Lower lobe of right lung (tissue), 2 donors: ENCODE results near the gene ANKRD44. TPM values are rescaled to one million over a fixed set of nuclear protein-coding genes. Genes with fewer than 3 reads are reported as not detected.

Source experiments
- ATAC-seq, 2 donors: fragments of 200-7000 bp; cut with Tn5 transposase; one replicate each; pipeline ENCODE4 v1.9.1; 2020 to 2022; ENCODE audit warnings: mild to moderate bottlenecking in 2 of 2, moderate library complexity in 2 of 2
- DNase-seq: peaks from one replicate; pipeline ENCODE4 v3.0.0-alpha.2; 2020
- H3K27ac ChIP-seq: fragments of 200-600 bp; one replicate; pipeline ENCODE4 v1.8.0; 2022
- H3K27me3 ChIP-seq: fragments of 200-600 bp; one replicate; pipeline ENCODE4 v1.8.0; 2022; ENCODE audit warnings: low read depth
- H3K36me3 ChIP-seq: fragments of 200-600 bp; one replicate; pipeline ENCODE4 v1.8.0; 2022; ENCODE audit warnings: mild to moderate bottlenecking
- H3K4me1 ChIP-seq: fragments of 200-600 bp; one replicate; pipeline ENCODE4 v1.8.0; 2022
- H3K4me3 ChIP-seq: fragments of 200-600 bp; one replicate; pipeline ENCODE4 v1.8.0; 2022; ENCODE audit warnings: mild to moderate bottlenecking
- H3K9me3 ChIP-seq: fragments of 200-600 bp; one replicate; pipeline ENCODE4 v1.8.0; 2022
- intact Hi-C: fragments of 100-400 bp; cut with DNase I; formaldehyde crosslinking; loops from one replicate; pipeline ENCODE4 v1.11.0; 2022
- total RNA-seq: library from RNA; stranded (reverse); fragmentation: NEBNext Ultra II Directional; extraction: Animal tissue kit (Norgen Biotek cat#: 25700); gene quantifications from one replicate; pipeline ENCODE4 v1.2.1, GENCODE V29; 2021
- TF ChIP-seq, protein P1 (sequence below): fragments of 200-600 bp; IDR thresholded peaks from one replicate; pipeline ENCODE4 v1.8.0; 2022; ENCODE audit warnings: antibody characterized with exemption, mild to moderate bottlenecking
- donor health status: DM: no; HTN: yes; CAD: no; lungs with severe emphysema.

ANKRD44 gene
- total RNA-seq, 1 donor from 2014 or later, result 58.7 TPM

- H3K27ac ChIP-seq, result no peak overlapping the region
- intact Hi-C loops, result no loop called here
- no peak overlapping the region for H3K4me3 ChIP-seq
- H3K27me3 ChIP-seq, result no peaks in the 10 kb centered on the region
- ATAC-seq, result no peak
- H3K36me3 ChIP-seq, result no peaks in the 10 kb centered on the region
- TF ChIP-seq, protein P1, sequence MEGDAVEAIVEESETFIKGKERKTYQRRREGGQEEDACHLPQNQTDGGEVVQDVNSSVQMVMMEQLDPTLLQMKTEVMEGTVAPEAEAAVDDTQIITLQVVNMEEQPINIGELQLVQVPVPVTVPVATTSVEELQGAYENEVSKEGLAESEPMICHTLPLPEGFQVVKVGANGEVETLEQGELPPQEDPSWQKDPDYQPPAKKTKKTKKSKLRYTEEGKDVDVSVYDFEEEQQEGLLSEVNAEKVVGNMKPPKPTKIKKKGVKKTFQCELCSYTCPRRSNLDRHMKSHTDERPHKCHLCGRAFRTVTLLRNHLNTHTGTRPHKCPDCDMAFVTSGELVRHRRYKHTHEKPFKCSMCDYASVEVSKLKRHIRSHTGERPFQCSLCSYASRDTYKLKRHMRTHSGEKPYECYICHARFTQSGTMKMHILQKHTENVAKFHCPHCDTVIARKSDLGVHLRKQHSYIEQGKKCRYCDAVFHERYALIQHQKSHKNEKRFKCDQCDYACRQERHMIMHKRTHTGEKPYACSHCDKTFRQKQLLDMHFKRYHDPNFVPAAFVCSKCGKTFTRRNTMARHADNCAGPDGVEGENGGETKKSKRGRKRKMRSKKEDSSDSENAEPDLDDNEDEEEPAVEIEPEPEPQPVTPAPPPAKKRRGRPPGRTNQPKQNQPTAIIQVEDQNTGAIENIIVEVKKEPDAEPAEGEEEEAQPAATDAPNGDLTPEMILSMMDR, result no peak
- no peaks in the 10 kb centered on the region for H3K9me3 ChIP-seq
- no peak for DNase-seq
- peaks cover 43% of the 10 kb centered on the region for H3K4me1 ChIP-seq
These were observed 75.8 kb downstream of the ANKRD44 start for GRCh38 chr2:197234671-197235191.

- DNase-seq (no peak), ATAC-seq (no peak)
- intact Hi-C loops, result no loop called here
- Histone ChIP-seq H3K27me3 (no peaks in the 10 kb centered on the region), H3K36me3 (no peaks in the 10 kb centered on the region), H3K4me1 (peaks cover 33% of the 10 kb centered on the region), H3K4me3 (no peak overlapping the region), H3K27ac (no peak overlapping the region), H3K9me3 (no peaks in the 10 kb centered on the region)
- TF ChIP-seq, protein P1, result no peak
These were observed 77.1 kb downstream of the ANKRD44 start for GRCh38 chr2:197233473-197233872.

- peaks cover 30% of the 10 kb centered on the region for H3K4me1 ChIP-seq
- TF ChIP-seq, protein P1, result no peak
- H3K27me3 ChIP-seq, result no peaks in the 10 kb centered on the region
- intact Hi-C loops, result no loop called here
- H3K27ac ChIP-seq, result no peak overlapping the region
- H3K9me3 ChIP-seq, result no peaks in the 10 kb centered on the region
- DNase-seq (no peak), ATAC-seq (no peak)
- no peak overlapping the region for H3K4me3 ChIP-seq
- H3K36me3 ChIP-seq, result no peaks in the 10 kb centered on the region
These were observed 78.6 kb downstream of the ANKRD44 start for GRCh38 chr2:197232010-197232409.

GRCh38 chr2:197229509-197230443 is 80.8 kb downstream of the ANKRD44 start:
- intact Hi-C loops, result no loop called here
- Histone ChIP-seq H3K4me1 (peaks cover 18% of the 10 kb centered on the region), H3K36me3 (no peaks in the 10 kb centered on the region), H3K27me3 (no peaks in the 10 kb centered on the region), H3K9me3 (no peaks in the 10 kb centered on the region), H3K27ac (no peak overlapping the region), H3K4me3 (no peak overlapping the region)
- DNase-seq (no peak), ATAC-seq (peak in 1 of 2 donors; percentile 41)
- TF ChIP-seq, protein P1, result no peak

DNA sequence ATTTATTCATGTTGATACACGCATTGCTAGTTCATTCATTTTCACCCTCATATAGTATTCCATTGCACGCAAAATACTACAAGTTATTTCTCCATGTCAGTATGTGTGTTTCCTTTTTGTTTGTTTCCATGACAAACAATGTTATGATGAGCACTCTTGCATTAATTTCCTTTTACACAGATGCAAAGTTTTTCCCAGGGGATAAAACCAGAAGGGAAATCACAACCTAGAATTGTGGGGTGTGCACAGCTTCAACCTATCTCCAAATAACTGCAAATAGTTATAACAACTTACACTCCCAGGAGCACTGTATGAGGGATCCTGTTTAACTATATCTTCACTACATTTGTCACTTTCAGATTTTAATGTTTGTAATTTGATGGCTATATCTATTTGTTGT is 87.1 kb downstream of the ANKRD44 start:
- intact Hi-C loops, result no loop called here
- Histone ChIP-seq H3K27me3 (no peaks in the 10 kb centered on the region), H3K4me1 (no peaks in the 10 kb centered on the region), H3K27ac (no peak overlapping the region), H3K4me3 (no peak overlapping the region), H3K36me3 (no peaks in the 10 kb centered on the region), H3K9me3 (no peaks in the 10 kb centered on the region)
- ATAC-seq (no peak), DNase-seq (no peak)
- TF ChIP-seq, protein P1, result no peak
